UCSD-AML1 (cell line): ENCODE results near the gene HTRA3.
"Not testable (repeated sequence)": the region's sequence is repeated elsewhere in the genome, so short reads cannot be mapped to it uniquely, and the experiment has no call there.

Experiments
- DNase-seq: peaks from one replicate; lab custom pipeline; 2025; ENCODE audit not compliant: unreplicated experiment; lab: John Stamatoyannopoulos, UW

HTRA3 gene

GRCh38 chr4:8338351-8338961 lies 68.9 kb downstream of the HTRA3 start:
- no peak for DNase-seq

GRCh38 chr4:8340781-8341241 lies 71.3 kb downstream of the HTRA3 start:
- no peak for DNase-seq

GRCh38 chr4:8341281-8341680 lies 71.7 kb downstream of the HTRA3 start:
- DNase-seq: not testable (repeated sequence)

GRCh38 chr4:8341691-8342090 lies 72.1 kb downstream of the HTRA3 start:
- no peak for DNase-seq

- DNase-seq: no peak
Observed at GRCh38 chr4:8342651-8343261, 73.2 kb downstream of the HTRA3 start.

- DNase-seq: no peak
Observed at GRCh38 chr4:8343262-8343966, 73.9 kb downstream of the HTRA3 start.

- DNase-seq: no peak
Observed at GRCh38 chr4:8343967-8344331, 74.4 kb downstream of the HTRA3 start.

- DNase-seq: no peak
Observed at GRCh38 chr4:8344377-8344776, 74.8 kb downstream of the HTRA3 start.

GRCh38 chr4:8345053-8345945 lies 75.7 kb downstream of the HTRA3 start:
- DNase-seq: no peak

GRCh38 chr4:8345946-8346814 lies 76.6 kb downstream of the HTRA3 start:
- no peak for DNase-seq

GRCh38 chr4:8346838-8347605 lies 77.5 kb downstream of the HTRA3 start:
- no peak for DNase-seq

GRCh38 chr4:8347660-8348059 lies 78.1 kb downstream of the HTRA3 start:
- no peak for DNase-seq

GRCh38 chr4:8348071-8348470 lies 78.5 kb downstream of the HTRA3 start:
- DNase-seq: peak; percentile 62

GRCh38 chr4:8349236-8349635 lies 79.7 kb downstream of the HTRA3 start:
- not testable (repeated sequence) for DNase-seq

GRCh38 chr4:8349664-8350236 lies 80.2 kb downstream of the HTRA3 start:
- DNase-seq: no peak

- no peak for DNase-seq
Observed at GRCh38 chr4:8350352-8350751, 80.8 kb downstream of the HTRA3 start.

GRCh38 chr4:8350841-8351461 lies 81.4 kb downstream of the HTRA3 start:
- no peak for DNase-seq

GRCh38 chr4:8351931-8352367 lies 82.4 kb downstream of the HTRA3 start:
- DNase-seq: no peak
